Measurements from ENCODE around the gene COL27A1.

The COL27A1 gene

DNA sequence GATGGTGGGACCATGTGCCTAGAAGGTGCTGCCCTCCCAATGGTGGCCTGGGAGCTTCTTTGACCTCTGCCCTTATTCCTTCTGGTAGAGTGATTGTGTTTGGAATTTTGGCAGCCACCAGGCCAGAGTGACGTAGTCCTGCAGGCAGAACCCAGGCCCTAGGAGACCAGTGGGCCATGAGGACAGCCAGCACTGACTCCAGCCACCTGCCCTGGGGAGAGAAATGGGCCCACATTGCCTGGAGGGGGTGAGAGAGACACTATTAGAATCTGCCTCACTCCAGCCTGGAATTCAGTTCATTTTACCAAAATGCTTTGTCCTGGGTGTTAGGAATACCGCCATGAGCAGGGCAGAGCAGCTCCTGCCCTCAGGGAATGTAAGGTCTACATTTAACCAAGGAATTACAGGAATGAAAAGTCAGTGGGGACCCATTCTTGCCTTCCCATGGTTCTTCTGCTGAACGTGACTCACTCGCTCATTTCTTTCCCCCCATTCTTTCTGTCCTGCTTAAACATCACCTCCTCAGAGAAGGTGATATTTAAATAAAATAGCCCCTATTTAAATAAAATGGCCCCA is 5.5 kb upstream of the COL27A1 start:
- DNase-seq: no peak

DNA sequence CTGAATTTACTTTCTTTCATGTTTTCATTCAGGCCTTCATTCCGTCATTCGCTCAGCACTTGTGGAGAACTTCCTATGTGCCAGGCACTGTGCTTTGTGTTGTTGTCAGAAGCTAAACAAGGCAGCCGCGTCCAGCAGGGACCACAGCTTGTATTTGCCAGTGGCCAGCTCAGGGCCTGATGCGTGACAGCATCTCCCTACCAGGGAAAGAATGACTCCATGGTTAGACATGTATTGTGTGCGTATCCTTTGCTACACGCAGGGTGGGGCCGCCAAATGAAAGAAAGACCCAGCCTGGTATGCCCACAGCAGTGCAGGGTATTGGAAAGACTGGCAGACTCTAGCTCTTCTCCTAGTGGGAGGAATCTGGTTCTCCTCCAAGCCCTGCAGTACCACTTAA is 4.7 kb upstream of the COL27A1 start:
- DNase-seq: no peak

DNA sequence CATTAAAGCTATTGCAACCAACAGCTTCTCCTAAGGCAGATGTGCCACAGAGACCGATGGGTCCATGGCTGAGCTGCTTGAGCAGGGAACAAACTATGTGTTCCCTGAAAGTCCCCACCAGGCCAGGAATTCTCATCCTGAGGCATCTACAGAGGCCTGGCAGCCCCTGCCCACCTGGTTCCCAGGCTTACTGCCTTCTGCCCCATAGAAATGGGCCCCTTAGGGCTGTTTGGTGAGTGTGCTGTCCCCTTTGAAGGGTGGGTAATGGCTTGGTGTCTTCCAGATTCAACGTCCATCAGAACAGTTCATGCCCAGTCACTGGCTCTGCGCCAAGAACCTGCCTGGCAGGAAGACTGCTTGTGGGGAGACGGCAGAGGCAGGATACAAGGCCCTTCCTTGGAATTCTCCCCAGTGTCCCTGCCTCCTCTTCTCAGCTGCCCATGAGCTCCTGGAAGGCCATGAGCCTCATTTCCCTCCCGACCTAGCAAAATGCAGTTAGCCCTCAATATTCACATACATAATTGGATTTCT is 3.8 kb upstream of the COL27A1 start:
- DNase-seq: no peak

DNA sequence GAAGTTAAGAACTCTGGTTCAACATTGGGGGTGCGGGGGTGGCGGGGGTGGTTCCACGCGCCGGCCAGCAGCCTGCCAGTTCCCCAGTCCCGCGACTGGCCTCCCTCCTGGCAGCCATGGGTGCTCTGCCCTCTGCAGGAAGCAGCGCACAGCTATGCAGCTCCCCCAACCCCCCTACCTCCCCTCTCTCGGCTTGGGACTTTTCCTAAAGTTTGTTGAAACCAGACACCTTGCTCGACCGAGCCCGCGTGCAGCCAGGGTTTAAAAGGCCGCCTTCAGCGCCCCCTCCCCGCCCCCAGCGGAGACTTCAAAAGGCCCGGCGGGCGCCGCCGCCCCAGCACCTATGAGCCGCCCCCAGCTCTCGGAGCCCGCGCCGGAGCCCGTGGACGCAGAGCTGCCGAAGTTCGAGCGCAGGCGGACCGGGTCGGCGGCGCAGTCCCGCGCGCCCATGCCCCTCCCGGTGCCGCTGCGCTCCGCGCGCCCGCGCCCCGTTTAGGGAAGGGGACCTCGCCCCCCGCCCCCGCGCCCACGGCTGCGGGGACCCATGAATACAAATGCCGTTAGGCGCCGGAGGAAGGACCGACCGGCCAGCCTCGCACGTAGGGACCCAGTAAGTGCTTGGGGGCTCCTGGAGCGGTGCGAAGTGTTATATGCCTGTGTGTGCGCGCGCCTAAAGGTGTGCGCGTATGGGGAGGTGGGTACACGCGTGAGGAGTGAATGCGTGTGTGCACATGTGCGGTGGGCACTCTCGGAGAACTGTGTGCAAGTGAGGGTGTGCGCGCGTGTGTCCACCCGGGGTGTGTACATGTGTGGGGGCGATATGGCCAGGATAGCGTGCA is 1.4 kb upstream of the COL27A1 start:
- DNase-seq: no peak

DNA sequence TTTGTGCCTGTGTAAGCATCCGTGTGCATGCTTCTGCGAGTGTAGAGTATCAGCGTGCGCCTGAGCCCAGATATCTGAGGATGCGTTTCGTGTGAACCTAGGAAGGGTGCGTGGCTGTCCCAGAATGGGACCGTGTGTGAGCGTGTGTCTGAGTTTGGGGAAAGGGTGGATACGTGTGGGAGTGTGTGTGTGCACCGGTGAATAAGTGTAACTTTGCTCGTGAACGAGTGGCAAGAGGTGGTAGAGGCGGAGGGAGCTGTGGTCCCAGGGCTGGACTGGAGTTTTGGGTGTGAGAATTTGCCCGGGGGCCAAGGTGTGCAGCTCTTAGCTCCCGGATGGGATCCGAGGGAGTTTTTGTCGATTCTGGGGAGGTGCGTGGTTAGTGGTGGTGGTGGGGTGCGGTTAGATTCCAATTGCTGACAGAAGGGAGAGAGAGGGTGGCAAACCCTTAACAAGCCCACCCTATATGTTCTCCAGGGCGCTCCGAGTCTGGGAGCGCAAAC is 686 bp upstream of the COL27A1 start:
- no peak for DNase-seq

DNA sequence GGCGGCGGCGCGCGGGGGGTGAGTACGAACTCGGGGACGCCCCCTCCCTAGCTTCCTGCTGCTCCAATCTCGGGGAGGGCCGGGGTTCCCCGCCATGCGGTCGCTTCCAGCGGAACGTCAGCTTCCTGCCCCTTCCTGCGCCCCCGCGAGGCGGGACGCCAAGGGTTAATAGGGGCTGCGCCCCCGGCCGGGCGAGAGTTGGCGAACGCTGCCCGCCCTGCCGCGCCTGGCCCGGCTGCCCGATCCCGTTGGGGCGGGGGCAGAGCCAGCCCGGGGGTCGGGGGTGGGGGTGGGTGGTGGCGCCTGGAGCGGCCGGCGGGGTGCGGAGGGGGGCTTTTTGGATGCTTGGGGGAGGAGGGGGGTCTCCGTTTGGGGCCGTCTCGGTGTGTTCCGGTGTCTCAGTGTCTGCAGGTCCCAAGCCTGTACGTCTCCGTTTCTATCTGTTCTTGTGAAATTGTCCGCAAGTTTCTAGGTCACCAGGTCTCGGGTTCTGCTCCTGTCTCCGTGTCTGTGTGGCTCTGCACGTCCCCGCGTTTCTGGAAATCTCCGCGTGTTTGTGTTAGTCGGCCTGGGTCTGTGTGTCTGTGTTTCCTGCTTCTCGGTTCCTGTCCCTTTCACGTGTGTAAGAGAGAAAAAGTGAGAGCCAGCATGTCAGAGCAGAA is 789 bp downstream of the COL27A1 start:
- no peak for DNase-seq

DNA sequence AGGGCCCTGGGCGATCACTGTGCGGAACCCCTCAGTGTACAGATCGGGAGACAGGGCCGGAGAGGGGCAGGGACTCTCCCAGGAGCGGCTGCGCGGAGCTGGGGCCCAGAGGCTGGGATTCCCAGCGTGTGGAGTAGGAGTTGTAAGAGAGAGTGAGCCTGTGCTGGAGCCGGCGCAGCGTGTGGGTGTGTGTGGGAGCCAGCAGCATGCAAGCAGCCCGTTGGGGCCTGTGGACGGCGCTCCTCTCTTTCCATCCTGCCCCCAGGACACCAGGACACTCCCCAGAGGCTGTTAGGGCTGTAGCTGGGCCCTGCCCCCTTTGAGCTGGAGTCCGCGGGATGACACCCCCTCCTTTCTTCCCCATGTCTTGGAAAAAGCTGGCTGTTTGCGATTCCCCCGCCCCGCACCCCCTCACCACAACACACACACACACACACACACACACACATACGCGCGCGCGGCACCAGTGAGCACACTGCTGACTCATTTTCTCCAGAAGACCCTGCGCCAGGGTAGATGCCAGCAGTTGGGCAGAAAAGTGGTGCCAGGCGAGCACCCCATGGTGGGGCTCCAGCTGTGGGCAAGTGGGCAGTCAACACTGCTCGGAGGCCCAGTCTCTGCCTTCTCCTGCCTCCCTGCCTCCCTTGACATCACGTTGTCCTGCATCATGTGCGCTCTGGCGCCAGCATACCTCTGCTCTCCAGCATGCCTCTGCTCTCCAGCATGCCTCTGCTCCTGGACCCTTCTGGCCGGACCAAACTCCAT is 1.5 kb downstream of the COL27A1 start:
- no peak for DNase-seq

DNA sequence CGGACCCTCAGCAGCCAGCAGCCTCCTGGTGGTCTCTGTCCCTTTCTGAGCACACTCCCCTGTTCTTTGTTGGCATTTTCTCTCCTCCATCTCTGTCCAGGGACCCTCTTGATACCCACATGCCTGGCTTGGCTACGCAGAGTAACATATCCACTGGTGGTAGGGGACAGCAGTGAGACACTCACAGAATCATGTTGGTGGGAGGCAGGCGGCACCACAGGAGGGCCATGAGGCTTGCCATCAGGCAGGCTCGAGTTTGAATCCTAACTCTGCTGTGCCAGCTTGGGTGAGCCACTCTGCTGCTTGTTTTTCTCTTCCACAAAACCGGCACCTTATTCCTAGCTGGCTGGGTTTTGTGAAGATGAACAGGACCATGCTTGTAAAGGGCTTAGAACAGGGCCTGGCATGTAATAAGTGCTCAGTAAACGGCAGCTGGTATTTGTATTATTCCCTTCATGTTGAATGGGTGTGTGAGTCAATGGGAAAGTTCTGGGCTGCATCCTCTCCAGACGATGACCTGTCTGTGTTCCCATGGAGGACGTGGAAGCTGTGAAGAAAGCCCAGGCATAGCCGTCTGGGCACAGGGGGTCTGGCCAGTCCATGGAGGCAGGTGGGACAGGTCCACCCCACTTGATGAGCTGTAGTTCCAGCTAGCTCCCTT is 2.3 kb downstream of the COL27A1 start:
- no peak for DNase-seq

DNA sequence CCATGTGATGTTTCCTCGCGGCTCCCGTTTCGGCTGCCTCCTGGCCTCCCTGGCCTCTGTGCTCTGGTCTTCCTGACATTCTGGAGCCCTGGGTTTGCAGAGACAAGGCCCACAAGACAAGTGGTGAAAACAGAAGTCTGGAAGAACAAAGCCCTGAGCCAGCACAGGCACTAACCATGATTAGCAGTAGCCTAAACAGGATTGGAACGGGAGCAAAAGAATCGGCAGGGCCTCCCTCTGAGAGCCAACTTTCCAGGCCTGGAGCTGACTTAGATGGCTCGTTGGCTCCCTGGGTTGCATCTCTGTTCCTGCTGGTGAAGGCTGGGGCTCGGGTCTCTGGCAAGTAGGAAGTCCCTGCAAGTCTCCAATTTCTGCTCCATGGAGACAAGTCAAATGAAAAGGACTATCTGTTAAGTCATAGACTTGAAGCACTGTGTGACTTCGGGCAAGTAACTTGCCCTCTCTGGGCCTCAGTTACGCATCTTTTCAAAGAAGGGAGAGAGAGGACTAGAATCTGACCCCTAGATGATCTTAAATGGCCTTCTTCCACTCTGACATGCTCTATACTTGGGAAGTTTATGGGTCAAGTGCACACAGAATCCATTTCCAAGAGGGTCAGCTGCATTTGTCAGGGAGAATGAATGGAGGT is 3.3 kb downstream of the COL27A1 start:
- DNase-seq: no peak

DNA sequence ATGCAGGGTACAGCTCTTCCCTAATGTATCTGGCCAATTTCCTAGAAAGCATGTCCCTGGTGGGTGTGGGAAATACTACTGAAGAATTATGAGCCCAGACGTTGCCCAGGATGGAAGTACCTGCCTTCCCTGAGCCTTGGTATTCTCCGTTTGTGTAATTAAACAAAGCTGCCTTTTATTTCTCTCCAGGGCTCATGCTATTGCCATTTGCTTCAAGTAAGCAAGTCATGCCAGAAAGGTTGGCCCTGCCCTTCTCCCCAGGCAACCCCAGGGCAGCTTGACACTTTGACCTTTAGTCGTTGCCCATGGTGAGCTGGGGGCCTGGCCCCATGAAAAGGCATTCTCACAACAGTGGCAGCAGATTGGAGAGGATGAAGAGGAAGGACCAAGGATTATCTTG is 4.4 kb downstream of the COL27A1 start:
- DNase-seq: no peak

DNA sequence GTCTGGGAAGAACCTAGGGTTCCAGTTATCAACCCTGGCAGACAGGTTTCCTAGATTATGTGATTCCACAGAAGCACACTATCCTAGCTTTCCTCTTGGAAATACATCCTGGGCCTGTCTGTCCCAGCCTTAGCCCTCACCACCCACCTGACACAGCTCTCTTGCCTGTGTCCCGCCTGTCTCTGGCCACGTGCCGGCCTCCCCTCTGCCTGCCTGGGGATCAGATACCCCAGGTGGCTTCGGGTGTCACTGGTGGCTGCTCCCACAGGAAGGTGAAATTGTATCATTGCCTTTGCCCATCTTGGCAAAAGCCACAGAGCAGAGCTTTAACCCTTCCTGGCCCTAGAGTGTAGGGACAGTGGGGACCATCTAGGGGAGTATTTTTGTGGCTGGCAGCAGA is 6.2 kb downstream of the COL27A1 start:
- no peak for DNase-seq

DNA sequence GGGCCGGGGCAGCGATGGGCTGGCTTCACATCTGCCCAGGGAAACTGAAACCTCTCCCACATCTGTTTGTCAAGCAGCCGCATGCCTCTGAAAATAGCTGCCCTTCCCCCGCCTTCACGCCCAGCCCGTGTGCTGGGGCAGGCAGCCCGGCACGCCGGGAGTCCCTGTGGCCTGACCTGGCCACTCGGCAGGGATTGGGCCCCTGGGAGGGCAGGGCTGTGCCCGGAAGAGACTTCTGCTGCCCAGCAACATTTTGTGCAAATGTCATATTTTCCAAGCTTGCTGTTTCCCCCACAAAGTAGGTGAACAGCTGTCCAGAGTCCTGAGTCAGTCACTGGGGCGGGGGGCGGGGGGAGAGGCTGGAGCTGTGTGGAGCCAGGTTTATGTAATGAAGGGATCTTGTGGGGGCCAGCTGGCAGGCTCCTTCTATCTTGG is 8.2 kb downstream of the COL27A1 start:
- no peak for DNase-seq

DNA sequence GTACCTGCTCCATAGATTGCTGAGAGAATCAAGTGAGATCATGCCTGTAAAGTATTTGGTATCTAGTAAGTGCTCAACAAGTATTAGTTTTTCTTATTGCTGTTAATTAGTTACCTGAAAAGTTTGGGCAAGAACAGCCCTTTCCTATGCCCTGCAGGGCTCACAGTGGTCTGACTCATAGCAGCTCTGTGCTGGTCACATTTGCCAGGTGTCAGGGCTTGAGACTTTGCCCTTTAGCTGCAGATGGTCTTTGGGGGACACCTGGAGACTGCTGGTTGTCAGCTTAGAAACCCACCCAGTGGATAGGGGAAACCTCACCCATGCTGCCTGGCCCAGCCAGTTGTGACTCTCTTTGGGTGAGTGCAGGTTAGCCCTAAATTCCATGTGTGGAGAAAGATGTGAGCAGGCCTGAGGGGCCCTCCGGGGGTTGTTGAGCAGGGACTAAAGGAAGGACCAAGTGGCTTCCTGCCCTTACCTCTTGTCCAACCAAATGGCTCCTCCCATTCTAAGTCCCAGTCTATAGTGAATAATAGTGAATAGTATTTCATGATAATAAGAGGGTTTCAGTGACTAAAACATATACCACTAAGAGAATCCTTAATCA is 9.0 kb downstream of the COL27A1 start:
- no peak for DNase-seq

DNA sequence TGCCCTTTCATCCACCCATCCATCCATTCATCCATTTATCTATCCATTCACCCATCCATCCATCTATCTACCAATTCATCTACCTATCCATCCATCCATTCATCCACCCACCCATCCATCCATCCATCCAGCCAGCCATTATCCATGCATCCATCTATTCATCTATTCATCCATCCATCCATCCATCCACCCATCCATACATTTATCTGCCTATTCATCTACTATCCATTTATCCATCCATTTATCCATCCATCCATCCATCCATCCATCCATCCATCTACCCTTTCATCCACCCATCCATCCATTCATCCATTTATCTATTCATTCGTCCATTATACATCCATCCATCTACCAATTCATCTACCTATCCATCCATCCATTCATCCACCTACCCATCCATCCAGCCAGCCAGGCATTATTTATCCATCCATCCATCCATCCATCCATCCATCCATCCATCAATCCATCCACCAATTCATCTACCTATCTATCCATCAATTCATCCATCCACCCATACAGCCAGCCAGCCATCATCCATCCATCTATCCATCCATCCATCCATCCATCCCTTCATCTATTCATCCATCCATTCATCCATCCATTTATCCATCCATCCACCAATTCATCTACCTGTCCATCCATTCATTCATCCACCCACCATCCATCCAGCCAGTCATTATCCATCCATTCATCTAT is 10.2 kb downstream of the COL27A1 start:
- DNase-seq: no peak

DNA sequence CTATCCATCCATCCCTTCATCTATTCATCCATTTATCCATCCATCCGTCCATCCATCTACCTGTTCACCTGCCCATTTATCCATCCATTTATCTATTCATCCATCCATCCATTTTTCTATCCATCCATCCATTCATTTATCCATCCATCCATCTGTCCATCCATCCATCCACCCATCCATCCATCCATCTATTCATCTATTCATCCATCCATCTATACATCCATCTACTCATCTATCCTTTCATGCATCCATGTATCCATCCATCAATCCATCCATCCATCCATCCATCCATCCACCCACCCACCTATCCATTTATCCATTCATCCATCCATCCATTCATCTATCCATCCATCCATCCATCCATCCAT is 10.8 kb downstream of the COL27A1 start:
- DNase-seq: no peak

DNA sequence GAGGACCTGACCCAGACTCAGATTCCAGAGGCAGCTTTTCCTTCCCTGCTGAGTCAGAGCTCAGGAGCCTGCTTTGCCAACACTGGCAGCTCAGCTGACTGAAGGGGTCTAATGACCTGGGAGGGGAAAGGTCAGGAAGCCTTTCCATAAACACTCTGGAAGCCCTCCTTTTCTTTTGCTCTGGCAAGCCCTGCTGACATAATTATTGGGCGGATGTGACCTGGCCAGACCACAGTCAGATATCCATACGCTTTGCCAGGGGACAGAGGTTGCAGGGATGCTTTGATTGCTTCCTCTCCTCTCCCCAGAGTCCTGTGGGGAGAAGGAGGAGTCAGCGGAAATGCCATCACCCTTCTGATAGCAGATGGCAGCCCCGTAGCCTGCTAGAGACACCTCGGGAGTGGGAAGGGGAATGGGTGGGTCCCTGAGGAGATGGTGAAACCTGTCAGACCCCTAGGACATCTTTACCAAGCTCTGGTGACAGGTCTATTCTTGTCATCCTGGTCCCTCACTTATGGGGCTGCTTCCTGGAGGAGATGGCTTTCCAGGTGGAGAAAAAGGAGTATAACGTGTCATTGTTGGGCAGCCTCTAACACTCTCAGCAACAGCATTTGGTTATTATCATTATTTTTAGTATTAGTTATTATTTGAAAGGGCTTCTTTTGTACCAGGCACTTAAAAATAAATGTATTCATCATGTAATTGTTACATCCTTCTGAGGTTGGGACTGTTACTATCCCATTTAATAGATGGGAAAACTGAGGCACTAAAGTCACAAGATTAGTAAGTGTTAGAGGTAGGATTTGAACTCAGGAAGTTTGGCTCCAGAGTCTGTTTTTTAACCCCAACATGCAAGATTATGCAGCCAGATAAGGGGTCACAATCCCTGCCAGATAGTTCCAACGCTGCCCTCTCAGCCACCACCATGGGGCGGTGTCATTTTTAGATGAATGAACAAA is 11.6 kb downstream of the COL27A1 start:
- no peak for DNase-seq

DNA sequence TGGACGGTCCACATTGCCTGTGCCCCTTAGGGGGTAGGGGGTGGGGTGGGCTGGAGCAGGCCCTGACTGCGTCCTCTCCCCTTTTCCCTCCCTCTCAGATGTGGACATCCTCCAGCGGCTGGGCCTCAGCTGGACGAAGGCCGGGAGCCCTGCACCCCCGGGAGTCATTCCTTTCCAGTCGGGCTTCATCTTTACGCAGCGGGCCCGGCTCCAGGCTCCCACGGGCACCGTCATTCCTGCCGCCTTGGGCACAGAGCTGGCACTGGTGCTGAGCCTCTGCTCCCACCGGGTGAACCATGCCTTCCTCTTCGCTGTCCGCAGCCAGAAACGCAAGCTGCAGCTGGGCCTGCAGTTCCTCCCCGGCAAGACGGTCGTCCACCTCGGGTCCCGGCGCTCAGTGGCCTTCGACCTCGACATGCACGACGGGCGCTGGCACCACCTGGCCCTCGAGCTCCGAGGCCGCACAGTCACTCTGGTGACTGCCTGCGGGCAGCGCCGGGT is 12.3 kb downstream of the COL27A1 start:
- no peak for DNase-seq

DNA sequence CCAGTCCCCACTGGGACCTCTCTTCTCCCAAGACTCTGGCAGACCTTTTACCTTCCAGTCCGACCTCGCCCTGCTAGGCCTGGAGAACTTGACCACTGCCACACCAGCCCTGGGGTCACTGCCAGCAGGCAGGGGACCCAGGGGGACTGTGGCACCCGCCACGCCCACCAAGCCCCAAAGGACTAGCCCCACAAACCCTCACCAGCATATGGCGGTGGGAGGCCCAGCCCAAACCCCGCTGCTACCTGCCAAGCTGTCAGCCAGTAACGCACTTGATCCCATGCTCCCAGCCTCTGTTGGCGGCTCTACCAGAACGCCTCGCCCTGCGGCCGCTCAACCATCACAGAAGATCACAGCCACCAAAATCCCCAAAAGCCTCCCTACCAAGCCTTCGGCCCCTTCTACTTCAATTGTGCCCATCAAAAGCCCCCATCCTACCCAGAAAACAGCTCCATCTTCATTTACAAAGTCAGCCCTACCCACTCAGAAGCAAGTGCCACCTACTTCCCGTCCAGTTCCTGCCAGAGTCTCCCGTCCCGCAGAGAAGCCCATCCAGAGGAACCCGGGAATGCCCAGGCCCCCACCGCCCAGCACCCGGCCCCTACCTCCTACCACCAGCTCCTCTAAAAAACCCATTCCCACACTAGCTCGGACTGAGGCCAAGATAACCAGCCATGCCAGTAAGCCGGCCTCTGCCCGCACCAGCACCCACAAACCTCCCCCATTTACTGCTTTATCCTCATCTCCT is 13.1 kb downstream of the COL27A1 start:
- no peak for DNase-seq
